Left renal pelvis (tissue), 4 donors: ENCODE results near the gene NUDT16L1. TPM values are rescaled to one million over a fixed set of nuclear protein-coding genes. Genes with fewer than 3 reads are reported as not detected.
A peak's percentile ranks its signal among the peaks of the same experiment; 100 is the strongest.

Source experiments
- DNase-seq, 4 donors: peaks; one replicate each; pipeline ENCODE4 v3.0.0-alpha.2; 2013; ENCODE audit warnings: low read depth in 4 of 4, low spot score in 3 of 4
- polyA plus RNA-seq, 4 donors: library from polyadenylated mRNA; unstranded; fragments of 120-200 nt; gene quantifications; one replicate each; pipeline ENCODE4 v1.2.1, GENCODE V29; 2013; ENCODE audit not compliant: insufficient read length in 4 of 4

Gene NUDT16L1
- polyA plus RNA-seq, 4 donors: 27.0 to 54.6 (median 35.6) TPM

- DNase-seq: no peak
Measured at GRCh38 chr16:4692460-4693295, 684 bp upstream of the NUDT16L1 start.

GRCh38 chr16:4693956-4694641, 737 bp downstream of the NUDT16L1 start:
- DNase-seq: peak in 1 of 4 donors; percentile 67

GRCh38 chr16:4694642-4695451, 1.5 kb downstream of the NUDT16L1 start:
- DNase-seq: no peak

GRCh38 chr16:4695473-4696171, 2.3 kb downstream of the NUDT16L1 start:
- DNase-seq: no peak

DNA sequence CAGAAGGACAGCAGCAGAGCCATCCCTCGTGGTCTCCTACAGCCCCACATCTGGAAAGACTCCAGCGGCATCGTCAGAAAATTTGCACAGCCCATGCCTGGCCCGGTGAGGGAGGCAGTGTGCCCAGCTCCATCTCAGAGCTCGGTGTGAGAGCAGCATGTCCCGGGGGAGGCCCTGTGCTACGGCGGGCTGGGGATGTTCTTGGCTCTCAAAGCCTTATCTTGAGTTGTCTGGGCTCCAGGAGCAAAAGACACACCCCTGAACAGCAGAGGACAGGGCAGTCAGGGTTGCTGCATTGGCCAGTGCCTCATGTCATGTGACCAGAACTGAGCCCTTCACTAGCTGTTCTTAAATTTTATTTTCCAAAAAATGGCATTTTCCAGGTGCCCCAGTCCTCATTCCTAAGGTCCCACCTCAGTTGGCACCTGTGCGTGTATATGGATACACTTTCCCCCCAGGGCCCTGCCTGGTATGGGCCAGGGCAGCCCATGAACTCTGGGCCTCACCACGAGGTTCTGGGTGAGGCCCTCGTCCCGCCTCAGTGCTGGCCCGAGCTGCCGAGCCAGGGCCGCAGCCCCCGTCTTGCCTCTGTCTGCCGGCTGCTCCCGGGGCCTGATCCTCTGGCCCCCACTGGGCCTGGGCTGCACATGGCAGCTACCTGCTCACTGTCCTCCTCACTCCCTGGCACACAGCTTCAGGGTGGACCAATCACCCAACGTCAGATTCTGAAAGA, 3.0 kb downstream of the NUDT16L1 start:
- DNase-seq: no peak

DNA sequence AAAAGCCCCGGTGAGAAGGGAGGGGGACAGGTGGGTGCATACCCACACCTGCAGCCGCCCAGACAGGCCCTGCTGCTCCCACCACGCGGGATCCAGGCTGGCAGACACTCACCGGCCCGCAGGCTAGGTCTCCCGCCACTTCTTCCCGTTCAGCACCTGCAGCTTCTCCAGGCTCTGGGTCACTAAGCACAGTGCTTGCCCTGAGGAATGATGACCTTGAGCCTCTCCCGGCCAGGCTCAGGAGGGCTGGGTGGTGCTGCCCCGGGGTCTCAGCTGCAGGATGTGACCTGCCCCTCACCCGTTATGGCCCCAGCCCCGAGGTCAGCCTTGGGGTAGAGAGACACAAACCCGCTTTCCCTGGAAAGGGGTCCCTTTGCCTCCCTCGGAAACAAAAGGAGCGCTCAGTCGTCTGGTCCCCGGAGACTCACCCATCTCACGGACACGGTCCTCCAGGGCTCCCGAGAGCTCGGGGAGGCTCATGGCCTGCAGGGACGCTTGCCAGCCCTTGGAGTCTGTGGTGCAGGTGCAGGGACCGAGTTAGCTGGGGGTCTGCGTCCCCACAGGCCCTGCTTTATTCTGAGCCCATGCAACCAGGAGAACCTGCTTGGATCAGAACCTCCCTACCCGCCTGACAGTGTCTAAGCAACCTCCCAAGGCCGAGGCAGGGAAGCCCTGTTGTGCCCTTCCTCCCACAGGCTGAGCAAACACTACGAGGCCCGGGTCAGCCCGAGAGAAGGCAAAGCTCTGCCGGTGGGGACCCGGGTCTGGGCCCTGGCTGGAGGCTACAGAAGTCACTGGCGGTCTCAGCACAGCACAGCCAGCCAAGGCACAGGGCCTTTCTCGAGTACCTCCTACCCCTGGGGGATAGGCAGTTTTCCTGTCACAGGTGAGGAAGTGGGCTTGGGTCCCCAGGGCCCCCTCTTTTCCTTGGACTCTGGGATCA, 3.8 kb downstream of the NUDT16L1 start:
- DNase-seq: no peak

- no peak for DNase-seq
Measured at GRCh38 chr16:4697848-4698291, 4.5 kb downstream of the NUDT16L1 start.

GRCh38 chr16:4698321-4699045, 5.1 kb downstream of the NUDT16L1 start:
- DNase-seq: no peak

DNA sequence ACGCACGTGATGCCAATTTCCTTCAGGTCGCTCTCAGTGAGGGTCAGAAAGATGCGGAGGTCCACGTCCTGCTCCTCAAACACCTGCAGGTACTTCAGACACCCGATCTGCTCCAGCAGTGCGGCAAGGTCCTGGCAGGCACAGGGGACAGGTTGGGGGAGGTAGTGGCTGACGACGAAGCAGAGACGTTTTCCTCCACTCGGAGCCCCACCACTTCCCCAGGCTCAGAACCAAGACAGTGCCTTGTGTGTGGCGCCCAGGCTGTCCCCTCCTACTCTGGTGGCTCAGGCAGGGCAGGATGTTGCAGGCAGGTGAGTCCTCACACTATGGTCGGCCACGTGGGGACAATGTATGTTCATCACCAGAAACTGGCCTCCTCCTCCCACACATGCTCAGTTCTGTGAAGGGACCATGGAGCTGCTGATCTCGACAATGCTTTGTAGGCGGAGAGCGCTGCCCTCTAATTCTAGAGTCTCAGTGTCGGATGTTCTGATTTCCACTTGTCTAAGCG, 5.7 kb downstream of the NUDT16L1 start:
- DNase-seq: no peak

- no peak for DNase-seq
Measured at GRCh38 chr16:4700380-4700996, 7.1 kb downstream of the NUDT16L1 start.

GRCh38 chr16:4700997-4701743, 7.8 kb downstream of the NUDT16L1 start:
- DNase-seq: no peak

DNA sequence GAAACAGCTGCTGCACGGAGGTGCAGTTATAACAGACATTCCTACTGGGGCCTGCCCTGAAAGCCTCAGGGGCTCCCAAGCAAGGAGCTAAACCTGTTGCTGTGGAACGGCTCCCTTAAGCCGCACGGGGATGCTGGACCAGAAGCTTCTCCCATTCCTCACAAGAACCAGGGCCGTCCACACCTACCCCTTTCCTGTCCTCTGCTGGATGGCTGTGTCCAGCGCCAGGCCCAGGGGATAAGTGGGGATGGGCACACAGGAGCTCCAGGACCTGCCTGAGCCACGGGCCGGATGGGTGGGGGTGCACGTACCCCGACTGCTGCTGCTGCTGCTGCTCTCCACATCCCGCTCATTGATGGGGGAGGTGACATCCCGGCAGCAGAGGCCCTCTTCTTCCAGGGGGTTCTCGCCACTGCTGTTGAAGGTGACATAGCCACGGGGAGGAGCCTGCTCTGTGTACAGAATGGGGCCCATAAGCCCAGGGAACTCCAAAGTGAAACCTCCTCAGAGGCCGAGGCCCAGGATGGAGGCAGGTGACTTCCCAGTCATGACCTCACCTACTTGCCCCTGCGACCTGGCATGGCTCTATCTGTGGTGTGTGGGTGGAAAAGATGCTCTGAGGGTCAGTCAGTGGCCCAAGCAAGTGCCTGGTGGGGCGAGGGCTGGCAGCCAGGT, 8.6 kb downstream of the NUDT16L1 start:
- DNase-seq: no peak

GRCh38 chr16:4702466-4702808, 9.1 kb downstream of the NUDT16L1 start:
- DNase-seq: no peak

DNA sequence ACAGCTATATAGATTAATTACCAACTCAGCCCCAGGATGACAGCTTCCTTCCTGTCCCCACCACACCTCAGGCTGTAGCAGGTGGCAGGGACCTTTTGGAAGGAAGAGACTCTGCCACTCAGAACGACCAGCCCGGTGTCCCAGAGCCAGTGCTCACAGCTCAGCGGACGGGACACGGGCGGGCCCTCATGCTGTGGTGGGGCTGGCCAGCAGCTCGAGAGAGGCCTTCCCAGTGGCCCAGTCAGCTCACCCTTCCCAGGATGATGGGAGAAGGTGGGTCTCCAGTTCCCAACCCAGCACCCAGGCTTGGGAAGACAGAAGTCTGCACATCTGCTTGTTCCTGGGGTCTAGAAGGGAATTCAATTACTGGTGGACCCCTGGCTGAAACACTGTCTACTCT, 10.5 kb downstream of the NUDT16L1 start:
- DNase-seq: no peak

- no peak for DNase-seq
Measured at GRCh38 chr16:4704491-4704890, 11.1 kb downstream of the NUDT16L1 start.

GRCh38 chr16:4704913-4705312, 11.6 kb downstream of the NUDT16L1 start:
- no peak for DNase-seq
